GM23338 (cell line): ENCODE measurements around the gene GRIK2. TPM values are rescaled to one million over a fixed set of nuclear protein-coding genes. Genes with fewer than 3 reads are reported as not detected.

Experiments used
- ATAC-seq: fragments of 200-7000 bp; cut with Tn5 transposase; 3 replicates; pipeline ENCODE4 v1.9.1; 2020
- DNase-seq: peaks from one replicate; pipeline ENCODE4 v3.0.0-alpha.2; 2015; ENCODE audit warnings: low spot score
- H2AFZ ChIP-seq: fragments of 200-600 bp; sonication (generic); 2 replicates; pipeline ENCODE4 v1.8.0; 2016; ENCODE audit warnings: antibody characterized with exemption, mild to moderate bottlenecking, moderate library complexity
- H3F3A ChIP-seq: fragments of 200-600 bp; sonication (generic); replicated peaks from 2 replicates; pipeline ENCODE4 v1.8.0; 2017; ENCODE audit warnings: antibody characterized with exemption, mixed run types, low read depth
- H3K27ac ChIP-seq: fragments of 200-600 bp; sonication (generic); 2 replicates; pipeline ENCODE4 v1.6.1; 2016; ENCODE audit warnings: low read depth
- H3K27me3 ChIP-seq: fragments of 200-600 bp; sonication (generic); 2 replicates; pipeline ENCODE4 v1.8.0; 2016; ENCODE audit warnings: mild to moderate bottlenecking, mixed run types, moderate library complexity; ENCODE audit not compliant: insufficient read depth
- H3K36me3 ChIP-seq: fragments of 200-600 bp; sonication (generic); 2 replicates; pipeline ENCODE4 v1.8.0; 2016; ENCODE audit warnings: mild to moderate bottlenecking; ENCODE audit not compliant: insufficient read depth
- H3K4me1 ChIP-seq: fragments of 200-600 bp; sonication (generic); 2 replicates; pipeline ENCODE4 v1.8.0; 2016; ENCODE audit warnings: mild to moderate bottlenecking, moderate library complexity; ENCODE audit not compliant: insufficient read depth
- H3K4me2 ChIP-seq: fragments of 200-600 bp; sonication (generic); 2 replicates; pipeline ENCODE4 v1.7.1; 2017; ENCODE audit warnings: mixed run types
- H3K4me3 ChIP-seq: fragments of 200-600 bp; sonication (generic); 2 replicates; pipeline ENCODE4 v1.6.1; 2016; ENCODE audit warnings: mixed run types
- H3K79me2 ChIP-seq: fragments of 200-600 bp; sonication (generic); replicated peaks from 2 replicates; pipeline ENCODE4 v1.8.0; 2017; ENCODE audit warnings: mild to moderate bottlenecking; ENCODE audit not compliant: insufficient read depth
- H3K9me2 ChIP-seq: fragments of 200-600 bp; sonication (generic); 2 replicates; pipeline ENCODE4 v1.8.0; 2017; ENCODE audit not compliant: insufficient read depth
- H4K20me1 ChIP-seq: fragments of 200-600 bp; sonication (generic); replicated peaks from 2 replicates; pipeline ENCODE4 v1.8.0; 2017; ENCODE audit warnings: mild to moderate bottlenecking; ENCODE audit not compliant: insufficient read depth
- H3K27ac Mint-ChIP-seq: 2 replicates; pipeline ENCODE4 v1.8.0; 2020; ENCODE audit warnings: inconsistent platforms, mild to moderate bottlenecking, moderate library complexity, mixed read lengths
- H3K27me3 Mint-ChIP-seq: 3 replicates; pipeline ENCODE4 v1.8.0; 2022; ENCODE audit warnings: low read depth, mild to moderate bottlenecking, moderate library complexity, mixed read lengths, inconsistent platforms; ENCODE audit not compliant: insufficient read depth, poor library complexity
- H3K36me3 Mint-ChIP-seq: 3 replicates; pipeline ENCODE4 v1.8.0; 2021; ENCODE audit warnings: low read depth, mild to moderate bottlenecking, inconsistent platforms, moderate library complexity, mixed read lengths
- H3K4me1 Mint-ChIP-seq: 3 replicates; pipeline ENCODE4 v1.8.0; 2020; ENCODE audit warnings: mild to moderate bottlenecking, inconsistent platforms, mixed read lengths
- H3K4me3 Mint-ChIP-seq: 3 replicates; pipeline ENCODE4 v1.8.0; 2021; ENCODE audit warnings: moderate library complexity, mild to moderate bottlenecking, inconsistent platforms, mixed read lengths
- H3K9me3 Mint-ChIP-seq: 3 replicates; pipeline ENCODE4 v1.8.0; 2020; ENCODE audit warnings: moderate library complexity, mild to moderate bottlenecking, inconsistent platforms, mixed read lengths
- CREB1 ChIP-seq: fragments of 250-450 bp; sonication (Bioruptor Pico); IDR thresholded peaks from 2 replicates; pipeline ENCODE4 v1.5.0; 2020; ENCODE audit warnings: low read depth, mild to moderate bottlenecking, moderate library complexity
- ETS1 ChIP-seq: IDR thresholded peaks from 2 replicates; pipeline ENCODE4 v1.6.1; 2016; ENCODE audit warnings: antibody characterized with exemption
- EZH2 ChIP-seq: fragments of 200-600 bp; sonication (generic); IDR thresholded peaks from one replicate; pipeline ENCODE4 v1.8.0; 2017; ENCODE audit warnings: antibody characterized with exemption, mild to moderate bottlenecking, low read depth; ENCODE audit not compliant: unreplicated experiment
- EZH2phosphoT487 ChIP-seq: fragments of 200-600 bp; sonication (generic); IDR thresholded peaks from one replicate; pipeline ENCODE4 v1.8.1; 2018; ENCODE audit warnings: antibody characterized with exemption; ENCODE audit not compliant: unreplicated experiment
- JUNB ChIP-seq: IDR thresholded peaks from one replicate; pipeline ENCODE4 v1.6.1; 2016; ENCODE audit warnings: antibody characterized with exemption; ENCODE audit not compliant: unreplicated experiment
- NANOG ChIP-seq: IDR thresholded peaks from 2 replicates; pipeline ENCODE4 v1.6.1; 2016; ENCODE audit warnings: antibody characterized with exemption, borderline replicate concordance
- POLR2AphosphoS5 ChIP-seq: IDR thresholded peaks from 2 replicates; pipeline ENCODE4 v1.6.1; 2016; ENCODE audit warnings: antibody characterized with exemption, low read depth
- REST ChIP-seq: IDR thresholded peaks from one replicate; pipeline ENCODE4 v1.6.1; 2018; ENCODE audit warnings: antibody characterized with exemption; ENCODE audit not compliant: unreplicated experiment
- STAT1 ChIP-seq: IDR thresholded peaks from one replicate; pipeline ENCODE4 v1.6.1; 2016; ENCODE audit warnings: antibody characterized with exemption; ENCODE audit not compliant: unreplicated experiment
- ZNF114 ChIP-seq: fragments of 250-450 bp; sonication (Bioruptor Pico); IDR thresholded peaks from 2 replicates; pipeline ENCODE4 v1.5.0; 2020; ENCODE audit warnings: mild to moderate bottlenecking, moderate library complexity
- ZNF331 ChIP-seq: fragments of 250-450 bp; sonication (Bioruptor Pico); IDR thresholded peaks from 2 replicates; pipeline ENCODE4 v1.5.0; 2020; ENCODE audit warnings: low read depth, mild to moderate bottlenecking, moderate library complexity
- ZNF462 ChIP-seq: fragments of 250-450 bp; sonication (Bioruptor Pico); IDR thresholded peaks from 2 replicates; pipeline ENCODE4 v1.5.0; 2020; ENCODE audit warnings: mild to moderate bottlenecking, moderate library complexity
- polyA plus RNA-seq: library from polyadenylated mRNA; unstranded; fragments of >200 nt; fragmentation: Nextera tagmentation; extraction: Ambion mirVana; gene quantifications from 2 replicates; pipeline ENCODE4 v1.2.1, GENCODE V29; 2016
- total RNA-seq: library from RNA; depleted of rRNA; stranded (reverse); fragments of >200 nt; shearing (Covaris generic); gene quantifications from 2 replicates; pipeline ENCODE4 v1.2.3, GENCODE V29; 2014
- TF ChIP-seq, protein P1 (sequence below), 2 experiments: fragments of 200-600 bp in 1 of 2; sonication (generic) in 1 of 2; conservative IDR thresholded peaks; 2 replicates each; pipeline versions ENCODE4 v1.5.1 to v1.6.1; 2016 to 2017; ENCODE audit warnings: antibody characterized with exemption in 2 of 2, low read depth in 2 of 2, mild to moderate bottlenecking in 2 of 2, moderate library complexity in 1 of 2

GRIK2 gene
- total and polyA plus RNA-seq, 2 experiments from 2014 or later, result 0.73 to 3.0 TPM

- Histone ChIP-seq H4K20me1 (no peaks in the 10 kb centered on the region), H2AFZ (no peak overlapping the region), H3F3A (no peaks in the 10 kb centered on the region), H3K4me1 (0 out of 2 replicates have a peak, but pooled peaks cover 9% of the 10 kb centered on the region), H3K36me3 (peaks cover 3% of the 10 kb centered on the region; the same call in 1 of the 2 replicates), H3K9me2 (no peaks in the 10 kb centered on the region), H3K4me3 (no peak overlapping the region), H3K27ac (no peak overlapping the region), H3K4me2 (no peak overlapping the region), H3K27me3 (no peaks in the 10 kb centered on the region), H3K79me2 (no peaks in the 10 kb centered on the region)
- Mint-ChIP-seq H3K27ac (no peak overlapping the region), H3K4me3 (no peak overlapping the region), H3K4me1 (peaks cover 9% of the 10 kb centered on the region; the same call in 2 of the 3 replicates), H3K36me3 (peaks cover 17% of the 10 kb centered on the region; the same call in 2 of the 3 replicates), H3K27me3 (no peaks in the 10 kb centered on the region), H3K9me3 (peaks cover 7% of the 10 kb centered on the region; the same call in 2 of the 3 replicates)
- TF ChIP-seq NANOG (no peak), ETS1 (no peak), CREB1 (CRISPR knock-in tag) (no peak), EZH2 (no peak), ZNF331 (CRISPR knock-in tag) (no peak), STAT1 (no peak), POLR2AphosphoS5 (no peak), REST (no peak), EZH2phosphoT487 (no peak), ZNF114 (no peak), ZNF462 (CRISPR knock-in tag) (no peak), JUNB (no peak)
- TF ChIP-seq, protein P1, sequence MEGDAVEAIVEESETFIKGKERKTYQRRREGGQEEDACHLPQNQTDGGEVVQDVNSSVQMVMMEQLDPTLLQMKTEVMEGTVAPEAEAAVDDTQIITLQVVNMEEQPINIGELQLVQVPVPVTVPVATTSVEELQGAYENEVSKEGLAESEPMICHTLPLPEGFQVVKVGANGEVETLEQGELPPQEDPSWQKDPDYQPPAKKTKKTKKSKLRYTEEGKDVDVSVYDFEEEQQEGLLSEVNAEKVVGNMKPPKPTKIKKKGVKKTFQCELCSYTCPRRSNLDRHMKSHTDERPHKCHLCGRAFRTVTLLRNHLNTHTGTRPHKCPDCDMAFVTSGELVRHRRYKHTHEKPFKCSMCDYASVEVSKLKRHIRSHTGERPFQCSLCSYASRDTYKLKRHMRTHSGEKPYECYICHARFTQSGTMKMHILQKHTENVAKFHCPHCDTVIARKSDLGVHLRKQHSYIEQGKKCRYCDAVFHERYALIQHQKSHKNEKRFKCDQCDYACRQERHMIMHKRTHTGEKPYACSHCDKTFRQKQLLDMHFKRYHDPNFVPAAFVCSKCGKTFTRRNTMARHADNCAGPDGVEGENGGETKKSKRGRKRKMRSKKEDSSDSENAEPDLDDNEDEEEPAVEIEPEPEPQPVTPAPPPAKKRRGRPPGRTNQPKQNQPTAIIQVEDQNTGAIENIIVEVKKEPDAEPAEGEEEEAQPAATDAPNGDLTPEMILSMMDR (conservative IDR thresholded peaks at IDR 0.05; ENCODE audit: low read depth in 2 of 2), result no peak
- ATAC-seq, result no peak
- DNase-seq, result no peak
Observed at GRCh38 chr6:101826678-101827077, 433.2 kb downstream of the GRIK2 start.
